Retina (tissue), 1 donor: ENCODE data around the gene RBAK.
"Not testable (repeated sequence)": the region's sequence is repeated elsewhere in the genome, so short reads cannot be mapped to it uniquely, and the experiment has no call there.

Source experiments
- DNase-seq: peaks from one replicate; pipeline ENCODE4 v3.0.0-alpha.2; 2016

RBAK gene

DNA sequence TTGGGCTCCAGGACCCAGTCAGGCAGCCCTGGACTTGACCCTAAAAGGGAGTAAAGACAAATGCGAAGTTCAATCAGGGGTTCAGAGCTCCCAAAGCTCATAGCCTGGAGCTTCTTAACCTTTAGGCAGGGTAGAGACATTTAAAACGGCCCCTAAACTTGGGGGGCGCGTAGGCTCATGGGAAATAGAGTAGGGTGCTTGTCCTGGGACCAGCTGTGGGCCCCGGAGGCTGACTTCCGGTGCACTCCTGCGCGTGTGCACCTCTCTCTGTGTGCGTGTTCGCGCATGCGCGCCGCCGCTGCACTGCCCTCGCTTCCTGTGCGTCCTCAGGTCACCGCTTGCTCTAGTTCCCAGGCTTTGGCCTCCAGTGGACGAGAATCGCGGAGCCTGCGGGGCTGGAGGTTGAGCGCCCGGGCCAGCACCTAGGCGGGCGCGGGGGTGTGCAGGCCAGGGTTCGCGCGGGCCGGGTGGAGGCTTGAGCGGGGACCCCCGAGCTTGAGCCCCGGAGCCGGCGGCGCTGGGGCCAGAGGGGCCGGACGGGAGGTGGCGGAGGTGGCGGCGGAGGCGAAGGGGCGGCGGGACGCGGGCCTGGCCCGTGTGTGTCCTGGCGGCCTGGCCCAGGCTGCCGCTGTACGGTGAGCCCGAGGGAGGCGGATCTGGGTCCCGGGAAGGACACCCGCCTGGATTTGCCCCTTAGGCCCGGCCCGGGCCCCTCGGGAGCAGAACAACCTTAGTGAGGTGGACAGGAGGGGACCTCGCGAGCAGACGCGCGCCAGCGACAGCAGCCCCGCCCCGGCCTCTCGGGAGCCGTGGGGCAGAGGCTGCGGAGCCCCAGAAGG is at the start of gene RBAK:
Gene RBAK, plus strand, starts transcription at position 303 of the 839 bp plus-strand sequence. CDS start 2,217 bp downstream, outside the sequence.
- DNase-seq: peak; percentile 95

DNA sequence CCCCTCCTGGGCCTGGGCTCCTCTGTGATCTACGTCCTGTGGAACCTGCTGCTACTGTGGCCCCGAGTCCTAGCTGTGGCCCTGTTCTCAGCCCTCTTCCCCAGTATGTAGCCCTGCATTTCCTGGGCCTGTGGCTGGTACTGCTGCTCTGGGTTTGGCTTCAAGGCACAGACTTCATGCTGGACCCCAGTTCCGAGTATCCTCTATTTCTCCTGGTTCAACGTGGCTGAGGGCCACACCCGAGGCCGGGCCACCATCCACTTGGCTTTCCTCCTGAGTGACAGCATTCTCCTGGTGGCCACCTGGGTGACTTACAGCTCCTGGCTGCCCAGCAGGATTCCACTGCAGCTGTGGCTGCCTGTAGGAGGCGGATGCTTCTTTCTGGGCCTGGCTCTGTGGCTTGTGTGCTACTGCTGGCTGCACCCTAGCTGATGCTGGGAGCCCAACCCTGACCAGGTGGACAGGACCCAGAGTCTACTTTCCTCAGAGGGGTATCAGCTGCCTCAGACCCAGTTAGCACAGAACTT is 48.9 kb upstream of the RBAK start:
- no peak for DNase-seq

DNA sequence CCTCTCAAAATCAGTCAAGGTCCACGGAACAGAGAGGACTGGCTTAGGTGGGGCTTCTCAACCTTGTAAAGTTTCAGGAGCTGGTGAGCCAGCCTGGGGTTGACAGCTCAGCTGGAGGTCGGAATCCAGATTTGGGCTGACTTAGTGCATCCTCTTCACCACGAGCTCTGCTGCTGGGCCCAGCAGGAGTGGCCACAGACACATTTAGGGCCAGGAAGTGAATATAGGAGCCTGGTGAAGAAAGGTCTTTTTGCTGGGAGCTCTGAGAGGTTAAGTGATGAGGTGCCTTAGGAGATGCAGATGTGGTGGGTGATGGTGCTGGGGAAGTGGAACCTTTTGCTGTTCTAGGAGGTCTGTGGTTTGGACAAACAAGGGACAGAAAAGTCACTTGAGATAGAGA is 47.4 kb upstream of the RBAK start:
- DNase-seq: no peak

DNA sequence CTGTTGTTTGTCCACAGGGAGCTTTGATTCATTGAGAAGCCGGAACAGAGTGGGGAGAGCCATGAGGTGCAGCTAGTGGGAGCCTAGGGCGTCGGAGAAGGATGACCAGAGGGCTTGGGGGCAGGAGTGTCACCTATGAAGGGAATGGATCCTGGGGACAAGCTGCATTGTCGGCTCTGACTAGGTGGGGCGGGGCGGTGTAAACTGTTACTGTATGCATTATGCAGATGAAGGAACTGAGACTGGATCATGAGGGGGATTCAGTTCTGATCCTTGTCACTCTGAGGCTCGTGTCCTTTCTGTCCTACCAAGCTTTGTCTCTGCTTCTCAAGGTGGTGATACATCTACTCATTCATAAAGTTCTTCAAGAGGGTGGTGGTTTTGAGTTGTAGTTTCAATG is 46.8 kb upstream of the RBAK start:
- no peak for DNase-seq

DNA sequence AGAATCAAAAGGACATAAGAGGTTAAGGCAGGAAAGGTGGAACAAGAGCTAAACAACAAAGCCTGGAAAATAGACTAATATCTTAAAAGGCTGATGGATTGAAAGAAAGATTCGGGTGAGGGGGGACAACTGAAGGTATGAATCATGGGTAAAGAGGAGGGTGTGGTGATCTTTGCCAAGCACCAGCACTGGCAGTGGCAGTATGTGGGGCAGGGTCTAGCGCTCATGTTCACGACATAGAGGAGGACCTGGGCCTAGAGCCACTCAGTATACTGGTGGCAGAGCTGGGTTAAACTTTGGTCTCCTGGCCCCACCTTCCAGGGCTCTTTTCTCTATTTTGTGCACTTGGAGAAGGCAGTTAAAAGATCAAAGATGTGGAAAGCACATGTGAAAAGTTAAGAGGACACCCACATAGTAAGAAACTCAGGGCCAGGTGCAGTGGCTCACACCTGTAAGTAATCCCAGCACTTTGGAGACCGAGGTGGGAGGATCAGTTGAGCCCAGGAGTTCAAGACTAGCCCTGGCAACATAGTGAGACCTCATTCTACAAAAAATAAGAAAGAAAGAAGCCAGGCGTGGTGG is 46.2 kb upstream of the RBAK start:
- no peak for DNase-seq

DNA sequence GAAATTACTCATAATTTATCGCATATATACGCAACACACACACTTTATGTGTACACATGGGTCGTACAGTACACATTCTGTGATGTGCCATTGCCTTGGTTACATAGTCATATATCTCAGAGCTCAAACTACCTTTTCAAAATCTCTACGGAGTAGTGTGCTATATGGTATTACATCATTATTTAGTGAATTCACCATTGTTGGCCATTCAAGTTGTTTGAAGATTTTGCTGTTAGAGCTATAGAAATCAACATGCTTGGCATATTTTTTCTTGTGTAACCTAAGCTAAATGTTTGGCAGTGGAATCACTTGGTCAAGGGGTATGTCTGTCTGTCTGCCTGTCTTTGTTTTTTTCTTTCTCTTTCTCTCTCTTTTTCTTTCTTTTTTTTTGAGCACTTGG is 44.7 kb upstream of the RBAK start:
- no peak for DNase-seq

DNA sequence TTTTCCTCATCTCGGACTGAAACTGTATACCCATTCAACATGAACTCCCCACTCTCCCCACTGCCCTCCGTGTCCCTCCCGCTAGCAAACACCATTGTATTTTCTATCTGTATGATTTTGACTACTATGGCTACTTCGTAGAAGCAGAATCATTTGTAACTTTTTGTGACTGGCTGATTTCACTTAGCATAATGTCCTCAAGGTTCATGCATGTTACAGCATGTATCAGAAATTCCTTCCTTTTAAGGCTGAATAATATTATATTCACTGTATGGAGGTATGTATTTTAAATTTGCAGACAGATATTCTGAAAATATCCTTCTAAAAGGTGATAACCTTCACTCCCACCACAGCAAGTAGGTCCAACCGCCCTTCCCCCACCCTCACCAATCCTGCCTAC is 43.7 kb upstream of the RBAK start:
- no peak for DNase-seq

DNA sequence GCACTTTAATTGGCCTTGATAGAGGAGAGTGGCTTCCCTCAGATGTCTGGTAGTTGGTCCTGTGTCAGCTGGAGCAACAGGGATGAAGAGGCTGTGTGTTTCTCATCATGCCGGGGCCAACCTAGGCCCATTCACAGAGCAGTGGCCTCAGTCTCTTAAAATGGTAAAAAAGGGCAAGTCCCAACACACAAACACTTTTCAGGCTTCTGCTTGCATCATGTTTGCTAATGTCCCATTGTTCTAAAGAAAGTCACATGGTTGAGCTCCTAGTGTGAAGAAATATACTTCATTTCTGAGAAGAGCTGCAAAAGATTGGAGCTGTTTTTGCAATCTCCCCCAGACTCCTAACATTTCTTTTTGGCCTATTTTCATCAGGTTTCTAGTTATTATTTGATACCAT is 40.6 kb upstream of the RBAK start:
- no peak for DNase-seq

DNA sequence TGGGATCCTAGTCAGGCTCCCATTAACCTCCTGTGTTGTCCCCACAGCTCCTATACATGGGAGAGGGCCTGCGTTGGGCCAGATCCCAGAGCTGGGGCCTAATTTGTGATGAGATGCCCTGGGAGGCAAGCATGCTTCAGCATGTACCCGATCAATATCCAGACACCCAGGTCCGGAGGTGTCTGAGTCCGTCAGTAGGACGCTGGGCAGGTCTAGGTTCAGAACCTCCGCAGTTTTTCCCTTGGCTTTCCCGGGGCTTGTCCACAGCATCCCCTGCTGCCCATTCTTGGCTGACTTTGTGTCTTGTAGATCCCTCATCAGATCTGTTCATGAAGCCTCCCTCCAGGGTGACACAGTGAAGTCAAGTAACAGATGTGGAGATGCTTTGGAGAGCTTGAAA is 32.7 kb upstream of the RBAK start:
- no peak for DNase-seq

DNA sequence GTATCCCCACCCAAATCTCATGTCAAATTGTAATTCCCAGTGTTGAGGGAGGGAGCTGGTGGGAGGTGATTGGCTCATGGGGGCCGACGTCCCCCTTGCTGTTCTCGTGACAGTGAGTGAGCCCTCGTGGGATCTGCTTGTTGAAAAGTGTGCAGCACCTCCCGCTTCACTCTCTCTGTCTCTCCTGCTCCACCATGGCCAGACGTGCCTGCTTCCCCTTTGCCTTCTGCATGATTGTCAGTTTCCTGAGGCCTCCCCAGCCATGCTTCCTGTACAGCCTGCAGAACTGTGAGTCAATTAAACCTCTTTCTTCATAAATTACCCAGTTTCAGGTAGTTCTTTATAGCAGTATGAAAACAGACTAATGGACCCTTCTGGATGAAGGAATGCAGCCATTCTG is 29.7 kb upstream of the RBAK start:
- DNase-seq: not testable (repeated sequence)

DNA sequence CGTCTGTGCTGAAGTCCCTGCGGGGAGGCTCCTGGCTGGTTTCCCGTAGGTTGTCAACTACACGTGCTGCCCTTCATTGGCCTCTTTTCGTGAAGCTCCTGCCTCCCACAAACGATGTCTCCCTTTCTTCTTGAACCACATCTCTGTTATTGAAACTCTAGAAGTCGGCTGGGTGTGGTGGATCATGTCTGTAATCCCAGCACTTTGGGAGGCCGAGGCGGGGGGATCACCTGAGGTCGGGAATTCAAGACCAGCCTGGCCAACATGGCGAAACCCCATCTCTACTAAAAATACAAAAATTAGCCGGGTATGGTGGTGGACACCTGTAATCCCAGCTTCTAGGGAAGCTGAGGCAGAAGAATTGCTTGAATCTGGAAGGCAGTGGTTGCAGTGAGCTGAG is 28.0 kb upstream of the RBAK start:
- not testable (repeated sequence) for DNase-seq

DNA sequence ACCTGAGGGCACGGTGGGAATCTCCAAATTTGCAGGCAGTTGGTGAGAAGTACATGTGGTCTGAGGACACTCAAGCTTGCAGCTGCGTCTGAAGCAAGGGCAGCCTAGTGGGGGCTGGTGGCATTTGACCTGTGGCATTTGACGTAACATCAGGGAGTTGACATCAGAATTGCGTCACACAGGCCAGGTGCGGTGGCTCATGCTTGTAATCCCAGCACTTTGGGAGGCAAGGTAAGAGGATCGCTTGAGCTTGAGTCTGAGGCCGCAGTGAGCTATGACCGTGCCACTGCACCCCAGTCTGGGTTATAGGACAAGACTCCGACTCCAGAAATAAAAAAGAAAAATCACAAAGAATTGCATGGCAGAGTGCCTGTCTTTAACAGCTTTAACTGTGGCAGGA is 25.6 kb upstream of the RBAK start:
- no peak for DNase-seq

DNA sequence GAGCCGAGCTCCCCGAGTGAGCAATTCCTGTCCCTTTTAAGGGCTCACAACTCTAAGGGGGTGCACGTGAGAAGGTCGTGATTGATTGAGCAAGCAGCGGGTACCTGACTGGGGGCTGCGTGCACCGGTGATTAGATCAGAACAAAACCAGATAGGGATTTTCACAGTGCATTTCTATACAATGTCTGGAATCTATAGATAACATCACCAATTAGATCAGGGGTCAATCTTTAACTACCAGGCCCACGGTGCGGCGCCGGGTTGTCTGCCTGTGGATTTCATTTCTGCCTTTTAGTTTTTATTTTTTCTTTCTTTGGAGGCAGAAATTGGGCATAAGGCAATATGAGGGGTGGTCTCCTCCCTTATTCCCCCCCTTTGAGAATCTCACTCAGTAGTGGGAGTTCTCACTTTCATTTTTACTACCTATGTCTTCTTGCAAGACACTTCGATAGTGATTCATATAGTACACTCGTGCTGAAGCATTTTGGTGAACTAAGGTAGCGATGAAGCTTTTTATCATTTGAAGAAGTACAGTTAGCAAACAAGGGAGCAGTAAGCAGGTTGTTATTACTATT is 24.6 kb upstream of the RBAK start:
- not testable (repeated sequence) for DNase-seq

DNA sequence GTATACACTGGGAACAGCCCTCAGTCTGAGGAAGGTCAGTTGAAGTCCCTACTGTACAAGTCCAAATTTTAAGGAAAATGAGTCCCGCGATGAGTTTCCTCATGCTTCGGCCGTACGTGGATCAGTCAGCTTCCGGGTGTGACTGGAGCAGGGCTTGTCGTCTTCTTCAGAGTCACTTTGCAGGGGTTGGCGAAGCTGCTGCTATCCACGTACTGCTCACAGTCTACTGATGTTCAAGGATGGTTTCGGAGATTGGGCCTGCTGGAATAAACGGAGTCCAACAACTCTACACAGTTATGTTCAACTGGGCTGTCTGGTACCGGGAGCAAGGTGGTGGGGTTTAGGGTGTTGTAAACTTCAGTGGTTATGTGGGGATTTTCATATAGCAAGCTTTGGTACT is 22.0 kb upstream of the RBAK start:
- not testable (repeated sequence) for DNase-seq

DNA sequence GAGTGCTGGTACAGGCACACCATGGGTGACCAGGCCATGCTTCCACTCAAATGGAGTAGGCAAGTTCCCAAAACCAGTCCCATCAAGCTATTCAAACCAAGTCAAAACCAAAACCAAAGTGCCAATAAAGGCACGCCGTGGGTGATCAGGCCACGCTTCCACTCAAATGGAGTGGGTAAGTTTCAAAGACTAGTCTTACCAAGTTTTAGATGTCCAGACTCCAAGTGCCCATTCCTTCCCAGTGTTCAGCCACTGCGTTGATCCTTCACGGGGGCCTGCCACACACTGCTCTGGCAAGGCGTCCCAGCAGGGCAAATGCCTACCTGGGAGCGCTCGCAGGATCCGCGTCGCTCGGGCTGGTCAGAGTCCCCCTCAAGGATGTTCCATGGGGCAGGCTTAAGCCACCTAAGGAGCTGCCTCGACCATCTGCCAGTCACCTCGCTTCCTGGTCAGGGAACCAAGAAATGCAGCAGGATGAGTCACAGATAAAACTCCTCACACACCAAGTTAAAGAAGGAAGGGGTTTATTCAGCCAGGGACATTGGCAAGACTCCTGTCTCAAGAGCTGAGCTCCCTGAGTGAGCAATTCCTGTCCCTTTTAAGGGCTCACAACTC is 17.8 kb upstream of the RBAK start:
- not testable (repeated sequence) for DNase-seq

DNA sequence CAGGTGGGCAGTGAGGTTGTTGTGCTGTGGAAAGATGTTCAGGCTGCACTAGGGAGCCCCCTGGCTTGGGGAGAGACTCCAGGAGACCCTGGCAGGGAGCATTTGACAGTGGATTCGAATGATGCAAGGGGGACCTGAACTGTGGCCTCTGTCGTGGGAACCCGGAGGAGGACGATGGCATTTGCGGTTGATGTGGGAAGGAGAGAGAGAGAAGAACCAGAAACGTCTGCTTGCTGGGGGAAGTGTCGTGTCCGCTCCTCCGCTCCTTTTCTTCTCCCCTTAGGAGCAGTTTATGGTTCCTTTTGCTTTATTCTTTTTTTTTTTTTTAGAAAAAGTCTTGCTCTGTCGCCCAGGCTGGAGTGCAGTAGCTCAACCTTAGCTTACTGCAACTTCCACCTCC is 12.5 kb upstream of the RBAK start:
- DNase-seq: not testable (repeated sequence)

DNA sequence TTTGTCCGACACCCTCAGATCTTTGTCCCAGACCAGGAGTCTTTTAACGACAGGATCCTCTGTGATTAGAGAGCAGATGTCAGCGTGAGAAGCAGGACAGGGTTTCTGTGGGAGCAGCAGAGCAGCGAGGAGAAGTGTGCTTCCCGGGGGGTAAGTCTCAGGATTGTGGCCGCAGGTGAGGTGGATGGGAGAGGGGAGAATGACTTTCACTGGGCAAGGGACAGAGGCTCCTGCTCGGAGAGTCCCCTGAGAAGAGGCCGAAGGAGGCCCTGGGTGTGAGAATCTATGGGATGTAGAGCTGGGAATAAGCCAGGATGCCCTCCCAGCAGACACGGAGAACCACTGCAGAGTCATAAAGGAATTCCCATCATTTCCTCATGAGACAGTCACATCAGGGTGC is 10.4 kb upstream of the RBAK start:
- DNase-seq: no peak

DNA sequence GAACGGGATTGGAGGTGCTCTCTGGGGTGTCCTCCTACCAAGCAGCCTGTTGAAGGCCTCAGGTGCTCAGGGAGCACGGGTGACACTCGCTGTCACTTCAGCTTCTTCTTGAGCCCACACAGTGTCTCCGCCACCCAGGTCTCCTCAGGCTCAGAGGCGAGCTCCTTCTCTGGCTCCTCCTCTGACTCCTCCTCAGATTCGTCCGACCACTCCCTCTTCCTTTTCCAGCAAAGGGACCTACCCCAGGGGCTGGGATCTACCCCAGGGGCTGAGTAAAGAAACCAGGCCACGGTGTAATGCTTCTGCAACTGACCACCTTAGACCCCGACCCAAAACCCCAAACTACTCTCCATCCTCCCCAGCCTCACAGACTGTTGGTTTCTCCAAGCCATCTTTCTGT is 9.2 kb upstream of the RBAK start:
- no peak for DNase-seq

DNA sequence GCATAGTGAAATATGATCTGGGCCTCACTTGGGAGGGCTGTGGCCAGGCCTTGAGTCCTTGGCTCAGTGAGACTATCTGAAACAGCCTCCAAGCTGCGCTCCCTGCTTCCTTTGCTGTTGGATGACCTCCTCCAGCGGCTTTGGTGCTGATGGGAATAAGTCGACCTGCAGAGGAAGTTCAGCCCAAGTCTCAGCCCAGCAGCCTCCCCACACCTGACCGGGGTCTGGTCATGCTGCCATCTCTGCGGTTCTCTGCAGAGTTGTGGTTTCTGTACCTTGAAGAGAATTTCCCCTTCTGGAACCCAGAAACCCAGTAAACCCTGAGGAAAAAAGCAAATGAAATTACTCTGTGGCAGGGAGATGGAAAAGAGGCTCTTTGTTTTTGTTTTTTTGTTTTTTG is 4.6 kb upstream of the RBAK start:
- no peak for DNase-seq

DNA sequence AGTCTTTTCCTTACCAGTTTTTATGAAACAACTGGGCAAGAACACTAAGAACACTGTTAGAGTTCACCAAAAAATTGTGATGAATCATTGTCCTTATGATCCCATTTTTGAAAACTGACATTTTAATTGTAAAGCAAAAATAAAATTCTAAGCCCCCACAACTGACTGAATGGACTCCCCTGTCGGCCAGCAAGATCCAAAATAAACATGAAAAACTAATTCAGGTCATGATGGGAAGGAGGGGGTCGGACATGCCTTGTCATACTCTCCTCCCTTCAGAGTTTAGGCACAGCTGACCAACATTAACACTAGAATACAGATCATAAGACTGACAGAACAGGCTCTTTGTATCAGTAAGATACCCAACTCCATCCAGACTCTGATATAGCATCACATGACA is 2.0 kb upstream of the RBAK start:
- DNase-seq: no peak

DNA sequence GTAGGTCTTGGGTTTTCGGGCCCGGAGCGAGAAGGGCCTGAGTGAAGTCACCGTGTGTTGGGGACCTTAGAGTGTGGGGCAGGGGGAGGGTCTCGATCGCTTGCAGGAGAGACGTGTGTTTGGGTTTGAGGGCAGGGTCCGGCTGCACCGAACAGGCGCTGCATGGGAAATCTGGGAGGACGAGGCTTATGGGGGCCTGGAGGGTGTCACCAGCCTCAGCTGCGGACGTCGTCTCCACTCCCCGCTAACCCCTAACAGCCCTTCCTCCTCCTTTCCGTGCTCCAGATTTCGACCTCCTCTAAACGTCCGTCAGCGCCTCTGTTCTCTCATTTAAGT is 705 bp downstream of the RBAK start:
- not testable (repeated sequence) for DNase-seq

DNA sequence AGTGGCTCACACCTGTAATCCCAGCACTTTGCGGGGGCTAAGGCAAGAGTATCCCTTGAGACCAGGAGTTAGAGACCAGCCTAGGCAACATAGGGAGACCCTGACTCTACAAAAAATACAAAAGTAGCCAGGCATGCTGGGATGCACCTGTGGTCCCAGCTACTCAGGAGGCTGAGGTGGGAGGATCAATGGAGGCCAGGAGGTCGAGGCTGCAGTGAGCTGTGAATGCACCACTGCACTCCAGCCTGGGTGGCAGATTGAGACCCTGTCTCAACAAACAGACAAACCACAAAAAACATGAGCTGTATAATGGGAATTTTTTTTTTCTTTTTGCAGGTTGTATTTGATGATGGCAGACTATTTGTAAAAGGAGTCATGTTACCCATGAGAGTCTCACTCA is 1.5 kb downstream of the RBAK start:
- DNase-seq: not testable (repeated sequence)

DNA sequence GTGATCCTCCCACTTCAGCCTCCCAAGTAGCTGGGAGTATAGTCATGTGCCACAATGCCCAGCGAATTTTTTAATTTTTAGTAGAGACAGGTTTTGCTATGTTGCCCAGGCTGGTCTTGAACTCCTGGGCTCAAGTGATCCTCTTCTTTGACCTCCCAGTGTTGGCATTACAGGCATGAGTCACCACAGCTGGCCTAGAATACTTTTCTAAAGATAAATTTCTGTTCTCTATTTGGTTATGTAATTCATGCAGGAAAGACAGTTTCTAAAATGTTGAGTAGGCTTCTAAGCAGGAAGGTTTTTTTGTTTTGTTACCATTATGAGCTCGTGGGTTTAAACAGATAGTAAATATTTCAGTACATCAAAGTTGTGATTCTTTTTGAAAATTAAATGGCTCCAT is 5.0 kb downstream of the RBAK start:
- DNase-seq: no peak

DNA sequence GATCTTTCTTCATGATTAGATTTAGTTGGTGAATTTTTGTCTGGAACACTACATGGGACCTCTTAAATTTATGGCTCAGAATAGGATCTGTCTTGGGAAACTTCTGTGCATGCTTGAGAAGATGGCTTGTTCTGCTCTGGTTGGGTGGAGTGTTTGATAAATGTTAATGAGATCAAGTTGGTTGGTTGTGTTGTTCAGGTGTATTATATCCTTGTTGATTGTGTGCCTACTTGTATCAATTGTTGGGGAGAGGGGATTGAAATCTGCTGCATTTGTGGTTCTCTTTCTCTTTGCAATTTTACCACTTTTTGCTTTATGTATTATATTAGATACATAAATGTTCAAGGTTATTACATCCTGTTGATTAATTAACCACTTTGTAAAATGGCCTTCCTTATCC is 6.1 kb downstream of the RBAK start:
- not testable (repeated sequence) for DNase-seq
